Common myeloid progenitor, CD34-positive (primary cell): ENCODE measurements around the gene TIMM50.
"Not testable (repeated sequence)": the region's sequence is repeated elsewhere in the genome, so short reads cannot be mapped to it uniquely, and the experiment has no call there.

Experiments
- CTCF ChIA-PET: fragments of 350-600 bp; sonication (Branson Sonifier 250); formaldehyde crosslinking; loops from one replicate; lab custom pipeline; 2021; ENCODE audit warnings: antibody characterized with exemption; lab: Charles Lee
- POLR2A ChIA-PET: fragments of 350-600 bp; sonication (Branson Sonifier 250); formaldehyde crosslinking; loops from one replicate; lab custom pipeline; 2021; ENCODE audit warnings: antibody characterized with exemption; lab: Charles Lee
- DNase-seq, 3 donors: peaks; one replicate each; pipeline versions ENCODE4 v3.0.0 to v3.0.0-alpha.2; 2013
- H3K27ac ChIP-seq, 2 experiments: 1 replicate in 1 of 2; 2 replicates in 1 of 2; pipeline ENCODE4 v1.7.0; 2013; ENCODE audit warnings: inconsistent platforms in 2 of 2, low read length in 2 of 2, mild to moderate bottlenecking in 2 of 2, low read depth in 1 of 2, moderate library complexity in 1 of 2; ENCODE audit not compliant: severe bottlenecking in 2 of 2, insufficient read depth in 1 of 2, poor library complexity in 1 of 2
- H3K27me3 ChIP-seq, 5 experiments: replicated peaks in 2 of 5; 1 replicate in 3 of 5; 2 replicates in 2 of 5; pipeline versions ENCODE4 v1.6.1 to v1.7.0; 2013; ENCODE audit warnings: low read length in 4 of 5, mild to moderate bottlenecking in 2 of 5, moderate library complexity in 2 of 5, inconsistent platforms in 1 of 5; ENCODE audit not compliant: insufficient read depth in 5 of 5, control insufficient read depth in 4 of 5
- H3K36me3 ChIP-seq, 4 experiments: 1 replicate in 2 of 4; 2 replicates in 2 of 4; pipeline versions ENCODE4 v1.6.1 to v1.7.0; 2013; ENCODE audit warnings: low read length in 3 of 4, control low read depth in 1 of 4, mild to moderate bottlenecking in 1 of 4; ENCODE audit not compliant: control insufficient read depth in 4 of 4, insufficient read depth in 4 of 4
- H3K4me1 ChIP-seq, 4 experiments: 1 replicate in 3 of 4; 2 replicates in 1 of 4; pipeline versions ENCODE4 v1.6.1 to v1.7.1; 2013; ENCODE audit warnings: low read length in 3 of 4, mild to moderate bottlenecking in 3 of 4, control low read depth in 1 of 4, inconsistent platforms in 1 of 4, moderate library complexity in 1 of 4; ENCODE audit not compliant: control insufficient read depth in 4 of 4, insufficient read depth in 4 of 4; ENCODE audit errors: control extremely low read depth in 1 of 4
- H3K4me3 ChIP-seq, 7 experiments: 1 replicate in 4 of 7; 2 replicates in 3 of 7; pipeline versions ENCODE4 v1.5.1 to v1.7.0; 2013; ENCODE audit warnings: mild to moderate bottlenecking in 7 of 7, low read length in 6 of 7, moderate library complexity in 6 of 7, inconsistent platforms in 2 of 7, low read depth in 2 of 7, control low read depth in 1 of 7; ENCODE audit not compliant: insufficient read depth in 4 of 7, control insufficient read depth in 1 of 7; ENCODE audit errors: extremely low read depth in 1 of 7
- H3K9me3 ChIP-seq, 5 experiments: 1 replicate in 4 of 5; 2 replicates in 1 of 5; pipeline versions ENCODE4 v1.6.1 to v1.7.1; 2013; ENCODE audit warnings: low read length in 4 of 5, mild to moderate bottlenecking in 2 of 5, inconsistent platforms in 1 of 5, low read depth in 1 of 5, moderate library complexity in 1 of 5; ENCODE audit not compliant: control insufficient read depth in 4 of 5, insufficient read depth in 2 of 5; ENCODE audit errors: control extremely low read depth in 1 of 5
- WGBS: methylation state at CpG from one replicate; pipeline ENCODE4 v1.1.5; 2013; ENCODE audit not compliant: insufficient coverage; 5-methylcytosine and 5-hydroxymethylcytosine counted together

TIMM50 gene

DNA sequence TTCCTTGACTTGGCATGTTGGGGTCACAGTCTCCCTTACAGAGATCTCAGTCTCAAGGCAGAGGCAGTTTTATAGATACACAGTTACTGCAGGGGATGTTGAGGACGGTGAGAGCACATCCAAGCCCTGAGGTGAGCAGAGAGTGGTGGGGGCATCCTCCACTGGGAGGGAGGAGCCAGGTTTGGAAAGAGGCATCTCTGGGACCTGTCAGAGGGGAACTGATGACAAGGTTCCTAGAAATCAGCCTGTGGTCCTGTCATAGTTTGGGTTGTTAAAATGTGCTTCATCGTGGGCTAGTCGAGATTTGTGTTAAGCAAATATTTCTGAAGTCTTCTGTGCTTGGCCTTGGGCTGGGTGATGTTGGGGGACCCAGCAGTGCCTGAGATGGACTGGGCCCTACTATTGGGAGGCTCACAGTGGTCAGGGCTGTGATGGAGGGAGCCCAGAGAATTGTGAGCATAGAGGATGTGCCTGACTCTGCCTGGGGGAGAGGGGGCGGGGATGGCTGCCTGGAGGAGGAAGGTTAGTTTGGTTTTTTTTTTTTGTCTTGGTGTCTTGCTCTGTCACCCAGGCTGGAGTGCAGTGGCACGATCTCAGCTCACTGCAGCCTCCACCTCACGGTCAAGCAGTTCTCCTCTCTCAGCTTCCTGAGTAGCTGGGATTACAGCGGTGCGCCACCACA is 31.4 kb upstream of the TIMM50 start:
- ChIA-PET POLR2A (no interaction called here), CTCF (interaction anchor here (0.9 kb wide), 1 partner anchor 38 kb away, joined by 3 read pairs; no protein-coding TSS in a partner anchor)
- H3K4me3 ChIP-seq = no peak overlapping the region
- no peaks in the 10 kb centered on the region for H3K27me3 ChIP-seq
- H3K9me3 ChIP-seq = no peaks in the 10 kb centered on the region
- WGBS = 87% methylated on average over 6 of the region's 8 CpGs
- DNase-seq = no peak
- H3K4me1 ChIP-seq = peaks cover 6 to 34% (median 25%) of the 10 kb centered on the region in 4 experiments
- no peak overlapping the region for H3K27ac ChIP-seq
- H3K36me3 ChIP-seq = peaks cover 3 to 30% (median 19%) of the 10 kb centered on the region in 4 experiments

DNA sequence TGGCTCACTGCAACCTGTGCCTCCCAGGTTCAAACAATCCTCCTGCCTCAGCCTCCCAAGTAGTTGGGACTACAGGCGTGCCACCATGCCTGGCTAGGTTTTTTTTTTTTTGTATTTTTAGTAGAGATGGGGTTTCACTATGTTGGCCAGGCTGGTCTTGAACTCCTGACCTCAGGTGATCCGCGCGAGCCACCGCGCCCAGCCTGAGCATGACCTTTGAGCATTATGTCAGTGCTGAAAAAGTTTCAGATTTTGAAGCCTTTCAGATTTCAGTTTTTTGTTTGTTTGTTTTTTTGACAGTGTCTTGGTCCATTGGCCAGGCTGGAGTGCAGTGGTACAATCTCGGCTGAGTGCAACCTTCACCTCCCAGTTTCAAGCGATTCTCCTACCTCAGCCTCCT is 29.4 kb upstream of the TIMM50 start:
- POLR2A ChIA-PET = interaction anchor here (0.5 kb wide), 1 partner anchor 21 kb away, joined by 3 read pairs; no protein-coding TSS in a partner anchor
- H3K4me3 ChIP-seq, CTCF ChIA-PET, H3K27ac ChIP-seq, H3K9me3 ChIP-seq, DNase-seq, H3K27me3 ChIP-seq: not testable (repeated sequence)
- WGBS = 96% methylated on average over 7 of the region's 8 CpGs
- Histone ChIP-seq H3K4me1 (peaks cover 2 to 23% (median 16%) of the 10 kb centered on the region in 4 experiments), H3K36me3 (peaks cover 3 to 35% (median 26%) of the 10 kb centered on the region in 4 experiments)

DNA sequence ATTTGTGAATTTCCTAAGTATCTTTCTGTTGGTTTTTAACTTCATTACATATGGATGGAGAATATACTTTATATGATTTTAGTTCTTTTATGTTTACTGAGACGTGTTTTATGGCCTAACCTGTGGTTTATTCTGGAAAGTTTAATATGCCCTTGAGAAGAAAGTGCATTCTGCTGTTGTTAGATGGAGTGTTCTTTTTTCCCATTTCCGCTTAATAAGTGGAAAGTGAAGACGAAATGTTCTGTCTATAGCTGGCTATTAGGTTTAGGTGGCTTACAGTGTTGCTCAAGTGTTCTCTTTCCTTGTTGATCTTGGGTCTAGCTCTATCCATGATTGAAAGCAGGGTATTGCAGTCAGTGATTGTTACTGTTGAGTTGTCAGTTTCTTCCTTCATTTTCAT is 17.2 kb upstream of the TIMM50 start:
- no peaks in the 10 kb centered on the region for H3K27me3 ChIP-seq
- POLR2A ChIA-PET = no interaction called here
- H3K36me3 ChIP-seq = peaks cover 21 to 76% (median 58%) of the 10 kb centered on the region in 4 experiments
- CTCF ChIA-PET = interaction anchor here (0.9 to 2.5 kb wide), 3 partner anchors 11 to 17 kb away, joined by 3 to 15 read pairs (median 4); partner anchors contain the start of gene TIMM50
- no peaks in the 10 kb centered on the region for H3K9me3 ChIP-seq
- no peak for DNase-seq
- no peak overlapping the region for H3K4me3 ChIP-seq
- WGBS = 85% methylated on average over 2 of the region's 3 CpGs
- H3K27ac ChIP-seq = no peak overlapping the region
- H3K4me1 ChIP-seq = no peaks in the 10 kb centered on the region

DNA sequence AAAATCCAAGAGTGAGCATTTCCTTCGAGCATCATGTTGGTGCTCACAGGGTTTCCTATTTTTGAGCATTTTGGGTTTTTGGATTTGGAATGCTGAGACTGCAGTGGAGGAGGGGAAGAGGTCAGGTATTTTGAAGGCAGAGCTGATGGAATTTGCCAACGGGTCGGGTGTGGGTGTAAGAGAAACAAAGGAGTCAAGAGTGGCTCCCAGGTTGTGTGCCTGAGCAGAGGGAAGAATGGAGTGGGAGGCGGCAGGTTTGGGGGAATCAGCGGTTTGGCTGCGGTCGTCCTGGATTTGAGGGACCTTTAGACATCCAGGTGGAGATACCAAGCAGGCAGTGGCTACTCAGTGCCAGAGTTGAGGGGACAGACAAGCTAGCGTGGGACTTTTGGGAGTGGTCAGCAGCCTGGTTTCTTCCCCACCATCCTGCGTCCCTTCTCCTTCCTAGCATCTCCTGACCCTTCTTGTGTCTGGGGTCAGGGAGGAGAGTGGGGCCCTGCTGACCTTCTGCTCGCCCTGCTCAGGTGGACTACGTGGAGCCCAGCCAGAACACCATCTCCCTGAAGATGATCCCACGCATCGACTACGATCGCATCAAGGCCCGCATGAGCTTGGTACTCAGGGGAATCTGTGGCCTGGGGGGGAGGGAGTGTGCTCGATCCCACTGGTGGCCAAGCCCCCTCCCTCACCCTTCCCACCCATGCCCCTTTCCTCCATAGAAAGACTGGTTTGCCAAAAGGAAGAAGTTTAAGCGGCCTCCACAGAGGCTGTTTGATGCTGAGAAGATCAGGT is 14.5 kb upstream of the TIMM50 start:
- 98% methylated on average over 9 of the region's 18 CpGs for WGBS
- H3K36me3 ChIP-seq = peaks cover 23 to 77% (median 62%) of the 10 kb centered on the region in 4 experiments
- DNase-seq = no peak
- POLR2A ChIA-PET = no interaction called here
- H3K4me1 ChIP-seq = no peaks in the 10 kb centered on the region
- H3K9me3 ChIP-seq = no peaks in the 10 kb centered on the region
- H3K4me3 ChIP-seq = no peak overlapping the region
- H3K27ac ChIP-seq = no peak overlapping the region
- CTCF ChIA-PET = interaction anchor here (1.0 kb wide), 1 partner anchor 10 kb away, joined by 4 read pairs; no protein-coding TSS in a partner anchor
- H3K27me3 ChIP-seq = no peaks in the 10 kb centered on the region

DNA sequence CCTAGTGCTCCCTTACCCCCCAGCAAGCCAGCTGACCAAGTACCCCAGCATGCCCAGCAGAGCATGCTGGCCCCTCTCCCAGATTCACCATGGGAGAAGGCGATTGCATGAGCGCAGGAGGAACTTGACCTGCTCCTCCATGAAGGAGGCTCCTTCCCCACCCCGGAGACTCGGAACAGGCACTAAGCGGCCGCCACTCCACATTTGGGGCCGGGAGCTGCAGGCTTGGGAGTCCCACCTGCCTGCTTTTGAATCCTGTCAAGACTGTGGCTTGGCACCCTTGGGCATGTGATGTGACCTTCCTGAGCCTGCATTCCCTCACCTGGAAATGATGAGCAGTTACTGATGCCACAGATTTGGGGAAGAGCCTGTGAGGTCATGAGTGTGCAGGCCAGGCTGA is 12.7 kb upstream of the TIMM50 start:
- H3K4me1 ChIP-seq = no peaks in the 10 kb centered on the region
- H3K36me3 ChIP-seq = peaks cover 22 to 87% (median 74%) of the 10 kb centered on the region in 4 experiments
- POLR2A ChIA-PET = no interaction called here
- no peak overlapping the region for H3K27ac ChIP-seq
- CTCF ChIA-PET = interaction anchor here (1.4 kb wide), 1 partner anchor 70 kb away, joined by 3 read pairs; no protein-coding TSS in a partner anchor
- DNase-seq = no peak
- no peak overlapping the region for H3K4me3 ChIP-seq
- H3K9me3 ChIP-seq = no peaks in the 10 kb centered on the region
- 98% methylated on average over 7 of the region's 7 CpGs for WGBS
- H3K27me3 ChIP-seq = no peaks in the 10 kb centered on the region

DNA sequence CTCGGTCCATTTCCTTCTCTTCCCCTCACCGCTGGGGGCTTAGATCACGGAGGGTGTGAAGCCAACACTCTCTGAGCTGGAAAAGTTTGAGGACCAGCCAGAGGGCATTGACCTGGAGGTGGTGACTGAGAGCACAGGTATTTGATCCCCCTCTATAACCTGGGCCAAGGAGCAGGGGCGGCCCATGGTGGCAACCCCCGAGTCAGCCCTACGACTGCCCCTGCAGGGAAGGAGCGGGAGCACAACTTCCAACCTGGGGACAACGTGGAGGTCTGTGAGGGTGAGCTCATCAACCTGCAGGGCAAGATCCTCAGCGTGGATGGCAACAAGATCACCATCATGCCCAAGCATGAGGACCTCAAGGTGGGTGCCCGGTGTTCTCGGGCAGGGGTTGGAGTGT is 11.6 kb upstream of the TIMM50 start:
- no peaks in the 10 kb centered on the region for H3K4me1 ChIP-seq
- POLR2A ChIA-PET = no interaction called here
- no peaks in the 10 kb centered on the region for H3K9me3 ChIP-seq
- peaks cover 22 to 94% (median 81%) of the 10 kb centered on the region in 4 experiments for H3K36me3 ChIP-seq
- no peaks in the 10 kb centered on the region for H3K27me3 ChIP-seq
- DNase-seq = no peak
- no peak overlapping the region for H3K4me3 ChIP-seq
- WGBS = 100% methylated on average over 7 of the region's 11 CpGs
- CTCF ChIA-PET = interaction anchor here (1.1 to 1.4 kb wide), 4 partner anchors 24 to 71 kb away, joined by 3 to 4 read pairs (median 3); partner anchors contain the start of genes EID2 and SUPT5H
- no peak overlapping the region for H3K27ac ChIP-seq
